ENCODE data around the gene ZNF536. TPM values are rescaled to one million over a fixed set of nuclear protein-coding genes. Genes with fewer than 3 reads are reported as not detected.

ZNF536 gene
- total RNA-seq, 4 donors from 2014 or later: 0.51 to 1.0 (median 0.77) TPM

- 83 to 84% methylated on average over 2 of the region's 2 CpGs for WGBS, 2 donors
- DNase-seq (ENCODE audit: low spot score in 2 of 2): no peak
- no peak overlapping the region for H3K4me3 ChIP-seq (ENCODE audit: low read depth, poor library complexity, severe bottlenecking)
- TF ChIP-seq, protein P1, sequence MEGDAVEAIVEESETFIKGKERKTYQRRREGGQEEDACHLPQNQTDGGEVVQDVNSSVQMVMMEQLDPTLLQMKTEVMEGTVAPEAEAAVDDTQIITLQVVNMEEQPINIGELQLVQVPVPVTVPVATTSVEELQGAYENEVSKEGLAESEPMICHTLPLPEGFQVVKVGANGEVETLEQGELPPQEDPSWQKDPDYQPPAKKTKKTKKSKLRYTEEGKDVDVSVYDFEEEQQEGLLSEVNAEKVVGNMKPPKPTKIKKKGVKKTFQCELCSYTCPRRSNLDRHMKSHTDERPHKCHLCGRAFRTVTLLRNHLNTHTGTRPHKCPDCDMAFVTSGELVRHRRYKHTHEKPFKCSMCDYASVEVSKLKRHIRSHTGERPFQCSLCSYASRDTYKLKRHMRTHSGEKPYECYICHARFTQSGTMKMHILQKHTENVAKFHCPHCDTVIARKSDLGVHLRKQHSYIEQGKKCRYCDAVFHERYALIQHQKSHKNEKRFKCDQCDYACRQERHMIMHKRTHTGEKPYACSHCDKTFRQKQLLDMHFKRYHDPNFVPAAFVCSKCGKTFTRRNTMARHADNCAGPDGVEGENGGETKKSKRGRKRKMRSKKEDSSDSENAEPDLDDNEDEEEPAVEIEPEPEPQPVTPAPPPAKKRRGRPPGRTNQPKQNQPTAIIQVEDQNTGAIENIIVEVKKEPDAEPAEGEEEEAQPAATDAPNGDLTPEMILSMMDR (IDR thresholded peaks at IDR 0.05): no peak
- TF ChIP-seq POLR2A (IDR thresholded peaks at IDR 0.05): no peak
- intact Hi-C loops (cut with DNase I; ENCODE audit: low total_unique reads): no loop called here
These were observed 20.4 kb upstream of the ZNF536 start for GRCh38 chr19:30351774-30352173.

DNA sequence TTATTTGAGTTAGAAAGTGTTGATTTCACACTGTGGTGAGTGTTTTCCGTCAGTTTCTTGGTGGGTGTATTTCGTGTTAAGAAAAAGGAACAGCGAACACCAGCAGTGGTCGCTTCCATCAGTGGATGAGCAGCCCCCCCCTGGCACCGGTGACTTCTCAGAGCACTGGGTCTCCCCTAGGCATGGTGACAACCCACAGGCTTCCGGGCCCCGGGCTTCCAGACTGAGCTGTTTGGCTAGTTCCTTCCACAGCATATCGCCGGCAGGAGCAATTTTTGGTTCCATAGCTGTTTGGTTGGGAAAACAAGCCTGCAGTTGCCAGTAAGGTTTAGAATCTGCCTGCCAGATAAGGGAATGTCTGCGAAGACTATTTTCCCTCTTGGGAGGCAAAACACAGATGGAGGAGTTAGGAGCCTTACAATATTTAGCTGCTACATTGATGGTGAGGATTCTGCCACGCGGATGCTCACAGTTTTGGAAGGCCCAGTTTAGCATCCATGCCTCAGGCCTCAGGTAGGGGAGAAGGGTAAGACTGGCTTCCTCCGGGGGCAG, 18.7 kb upstream of the ZNF536 start:
- intact Hi-C loops (cut with DNase I; ENCODE audit: low total_unique reads): no loop called here
- TF ChIP-seq, protein P1 (IDR thresholded peaks at IDR 0.05): no peak
- TF ChIP-seq POLR2A (IDR thresholded peaks at IDR 0.05): no peak
- 87 to 90% methylated on average over 13 of the region's 13 CpGs for WGBS, 2 donors
- H3K4me3 ChIP-seq (ENCODE audit: low read depth, poor library complexity, severe bottlenecking): no peak overlapping the region
- peak in 1 of 2 donors; percentile 25 for DNase-seq (ENCODE audit: low spot score in 2 of 2)

DNA sequence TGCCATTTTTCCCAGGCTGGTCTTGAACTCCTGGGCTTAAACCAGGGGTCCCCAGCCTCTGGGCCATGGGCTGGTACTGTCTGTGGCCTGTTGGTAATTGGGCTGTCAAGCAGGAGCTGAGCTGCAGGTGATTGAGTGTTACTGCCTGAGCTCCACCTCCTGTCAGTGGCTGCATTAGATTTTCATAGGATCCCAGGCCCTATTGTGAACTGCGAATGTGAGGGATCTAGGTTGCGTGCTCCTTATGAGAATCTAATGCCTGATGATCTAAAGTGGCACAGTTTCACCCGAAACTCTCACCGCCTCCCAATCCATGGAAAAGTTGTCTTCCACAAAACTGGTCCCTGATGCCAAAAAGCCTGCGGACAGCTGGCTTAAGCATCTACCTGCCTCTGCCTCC, 16.6 kb upstream of the ZNF536 start:
- intact Hi-C loops (cut with DNase I; ENCODE audit: low total_unique reads): no loop called here
- WGBS, 2 donors: 85 to 98% methylated on average over 5 of the region's 5 CpGs
- H3K4me3 ChIP-seq (ENCODE audit: low read depth, poor library complexity, severe bottlenecking): no peak overlapping the region
- peak in 1 of 2 donors; percentile 53 for DNase-seq (ENCODE audit: low spot score in 2 of 2)
- TF ChIP-seq, protein P1 (IDR thresholded peaks at IDR 0.05): no peak
- TF ChIP-seq POLR2A (IDR thresholded peaks at IDR 0.05): no peak

DNA sequence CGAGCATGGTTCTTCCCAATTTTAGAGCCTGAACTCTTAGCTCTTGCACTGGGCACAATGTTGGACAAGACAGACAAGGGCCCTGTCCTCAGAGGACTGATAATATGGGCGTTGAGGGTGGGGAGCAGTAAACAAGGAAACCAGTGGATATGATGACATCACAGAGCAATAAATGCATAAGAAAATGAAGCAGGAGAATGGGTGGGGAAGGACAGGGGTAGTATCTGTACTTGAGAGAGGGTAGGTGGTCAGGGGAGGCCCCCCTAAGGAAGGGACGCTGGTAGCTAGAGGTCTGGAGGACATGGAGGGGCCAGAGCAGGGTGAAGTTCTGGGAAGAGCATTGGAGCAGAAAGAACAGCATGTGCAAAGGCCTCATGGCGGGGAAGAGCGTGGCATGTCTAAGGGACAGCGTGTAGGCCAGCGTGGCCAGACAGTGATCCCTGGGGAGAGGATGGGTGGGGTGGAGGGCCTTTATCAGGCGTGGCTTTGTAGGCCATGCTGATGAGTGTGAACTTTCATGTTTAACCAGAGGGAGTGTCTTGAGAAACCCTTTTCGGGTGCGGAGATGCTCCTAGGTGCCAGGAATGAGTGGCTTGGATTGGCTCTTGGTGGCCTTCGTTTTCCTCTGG, 15.1 kb upstream of the ZNF536 start:
- no peak overlapping the region for H3K4me3 ChIP-seq (ENCODE audit: low read depth, poor library complexity, severe bottlenecking)
- peak in 1 of 2 donors; percentile 20 for DNase-seq (ENCODE audit: low spot score in 2 of 2)
- 82 to 86% methylated on average over 11 of the region's 11 CpGs for WGBS, 2 donors
- TF ChIP-seq, protein P1 (IDR thresholded peaks at IDR 0.05): no peak
- no peak for TF ChIP-seq POLR2A (IDR thresholded peaks at IDR 0.05)
- intact Hi-C loops (cut with DNase I; ENCODE audit: low total_unique reads): no loop called here

GRCh38 chr19:30357580-30357954, 14.6 kb upstream of the ZNF536 start:
- intact Hi-C loops (cut with DNase I; ENCODE audit: low total_unique reads): no loop called here
- TF ChIP-seq, protein P1 (IDR thresholded peaks at IDR 0.05): no peak
- no peak for TF ChIP-seq POLR2A (IDR thresholded peaks at IDR 0.05)
- no peak overlapping the region for H3K4me3 ChIP-seq (ENCODE audit: low read depth, poor library complexity, severe bottlenecking)
- 87 to 92% methylated on average over 4 to 5 of the region's 5 CpGs for WGBS, 2 donors
- DNase-seq (ENCODE audit: low spot score in 2 of 2): peak in 1 of 2 donors; percentile 40
